Upper lobe of right lung (tissue), 1 donor: ENCODE results near the gene NKX2-1. TPM values are rescaled to one million over a fixed set of nuclear protein-coding genes. Genes with fewer than 3 reads are reported as not detected.
A peak's percentile ranks its signal among the peaks of the same experiment; 100 is the strongest.

ENCODE experiments used
- ATAC-seq: fragments of 200-7000 bp; cut with Tn5 transposase; one replicate; pipeline ENCODE4 v1.9.1; 2020; ENCODE audit warnings: mild to moderate bottlenecking, moderate library complexity
- DNase-seq: peaks from one replicate; pipeline ENCODE4 v3.0.0-alpha.2; 2020
- H3K27ac ChIP-seq: fragments of 200-600 bp; one replicate; pipeline ENCODE4 v1.8.0; 2022
- H3K27me3 ChIP-seq: fragments of 200-600 bp; one replicate; pipeline ENCODE4 v1.8.0; 2022; ENCODE audit warnings: mild to moderate bottlenecking
- H3K36me3 ChIP-seq: fragments of 200-600 bp; one replicate; pipeline ENCODE4 v1.8.0; 2022
- H3K4me1 ChIP-seq: fragments of 200-600 bp; one replicate; pipeline ENCODE4 v1.8.0; 2022
- H3K4me3 ChIP-seq: fragments of 200-600 bp; one replicate; pipeline ENCODE4 v1.8.0; 2022; ENCODE audit warnings: mild to moderate bottlenecking
- H3K9me3 ChIP-seq: fragments of 200-600 bp; one replicate; pipeline ENCODE4 v1.8.0; 2022
- CTCF ChIP-seq: fragments of 200-600 bp; IDR thresholded peaks from one replicate; pipeline ENCODE4 v1.8.0; 2022; ENCODE audit warnings: antibody characterized with exemption
- intact Hi-C: fragments of 100-400 bp; cut with DNase I; formaldehyde crosslinking; loops from one replicate; pipeline ENCODE4 v1.11.0; 2022
- total RNA-seq: library from RNA; stranded (reverse); fragmentation: NEBNext Ultra II Directional; extraction: Animal tissue kit (Norgen Biotek cat#: 25700); gene quantifications from one replicate; pipeline ENCODE4 v1.2.1, GENCODE V29; 2021
- donor health status: DM: no; HTN: yes; CAD: no; lungs with severe emphysema.

NKX2-1 gene
- total RNA-seq, 1 donor from 2014 or later, result 177 TPM

GRCh38 chr14:36474593-36474992 lies 45.4 kb downstream of the NKX2-1 start:
- no peak overlapping the region for H3K4me3 ChIP-seq
- intact Hi-C loops, result no loop called here
- no peaks in the 10 kb centered on the region for H3K27me3 ChIP-seq
- no peak overlapping the region for H3K27ac ChIP-seq
- no peak for DNase-seq
- no peak for TF ChIP-seq CTCF
- H3K36me3 ChIP-seq, result no peaks in the 10 kb centered on the region
- no peak for ATAC-seq
- H3K9me3 ChIP-seq, result no peaks in the 10 kb centered on the region
- no peaks in the 10 kb centered on the region for H3K4me1 ChIP-seq

- no peaks in the 10 kb centered on the region for H3K9me3 ChIP-seq
- H3K36me3 ChIP-seq, result no peaks in the 10 kb centered on the region
- ATAC-seq, result peak; percentile 71
- intact Hi-C loops, result no loop called here
- DNase-seq, result no peak
- no peaks in the 10 kb centered on the region for H3K27me3 ChIP-seq
- H3K4me1 ChIP-seq, result no peaks in the 10 kb centered on the region
- H3K27ac ChIP-seq, result no peak overlapping the region
- no peak overlapping the region for H3K4me3 ChIP-seq
- no peak for TF ChIP-seq CTCF
Measured at GRCh38 chr14:36471431-36471830, 48.6 kb downstream of the NKX2-1 start.

- H3K4me1 ChIP-seq, result no peaks in the 10 kb centered on the region
- no peak overlapping the region for H3K27ac ChIP-seq
- no peak for DNase-seq
- H3K27me3 ChIP-seq, result no peaks in the 10 kb centered on the region
- H3K36me3 ChIP-seq, result no peaks in the 10 kb centered on the region
- intact Hi-C loops, result no loop called here
- ATAC-seq, result no peak
- no peak for TF ChIP-seq CTCF
- H3K9me3 ChIP-seq, result no peaks in the 10 kb centered on the region
- no peak overlapping the region for H3K4me3 ChIP-seq
Measured at GRCh38 chr14:36467332-36467731, 52.7 kb downstream of the NKX2-1 start.

Other genes starting within 250 kb of the NKX2-1 start
- 119 TPM for gene MBIP, start 199.6 kb downstream of the NKX2-1 start, total RNA-seq
- 0.43 TPM for gene NKX2-8, start 62.4 kb upstream of the NKX2-1 start, total RNA-seq
- gene PAX9, start 141.6 kb upstream of the NKX2-1 start, total RNA-seq, result 0.78 TPM